ENCODE data around the gene NOXRED1. TPM values are rescaled to one million over a fixed set of nuclear protein-coding genes. Genes with fewer than 3 reads are reported as not detected.

Gene NOXRED1
- total RNA-seq, 4 donors from 2014 or later: 0.38 to 0.47 (median 0.40) TPM; not detected in 1

- H3K9me3 ChIP-seq: no peaks in the 10 kb centered on the region
- TF ChIP-seq EP300 (IDR thresholded peaks at IDR 0.05): no peak
- no peak for TF ChIP-seq POLR2AphosphoS5 (IDR thresholded peaks at IDR 0.05)
- TF ChIP-seq POLR2A (IDR thresholded peaks at IDR 0.05): no peak
- TF ChIP-seq CTCF (IDR thresholded peaks at IDR 0.05): no peak
- 64% methylated on average over 3 of the region's 3 CpGs for WGBS
Observed at GRCh38 chr14:77409131-77409533, 14.2 kb downstream of the NOXRED1 start.

GRCh38 chr14:77407158-77407557 lies 16.2 kb downstream of the NOXRED1 start:
- Histone ChIP-seq H3K36me3 (no peaks in the 10 kb centered on the region), H3K4me1 (no peaks in the 10 kb centered on the region)
- 76% methylated on average over 2 of the region's 2 CpGs for WGBS

More at GRCh38 chr14:77409131-77409533, 14.2 kb downstream of the NOXRED1 start:
- Histone ChIP-seq H3K4me3 (no peak overlapping the region), H3K4me1 (no peaks in the 10 kb centered on the region), H3K27me3 (no peaks in the 10 kb centered on the region), H3K27ac (no peak overlapping the region), H3K36me3 (no peaks in the 10 kb centered on the region)
- no peak for DNase-seq (ENCODE audit: low spot score in 2 of 2)

GRCh38 chr14:77406718-77407117 lies 16.6 kb downstream of the NOXRED1 start:
- no peak for DNase-seq (ENCODE audit: low spot score in 2 of 2)
- Histone ChIP-seq H3K4me3 (no peak overlapping the region), H3K27ac (no peak overlapping the region), H3K27me3 (no peaks in the 10 kb centered on the region), H3K9me3 (no peaks in the 10 kb centered on the region), H3K36me3 (no peaks in the 10 kb centered on the region), H3K4me1 (no peaks in the 10 kb centered on the region)
- 74% methylated on average over 6 of the region's 6 CpGs for WGBS
- no peak for TF ChIP-seq POLR2A (IDR thresholded peaks at IDR 0.05)
- no peak for TF ChIP-seq CTCF (IDR thresholded peaks at IDR 0.05)
- TF ChIP-seq EP300 (IDR thresholded peaks at IDR 0.05): no peak
- TF ChIP-seq POLR2AphosphoS5 (IDR thresholded peaks at IDR 0.05): no peak

More at GRCh38 chr14:77407158-77407557, 16.2 kb downstream of the NOXRED1 start:
- H3K9me3 ChIP-seq: no peaks in the 10 kb centered on the region
- no peaks in the 10 kb centered on the region for H3K27me3 ChIP-seq
- TF ChIP-seq POLR2AphosphoS5 (IDR thresholded peaks at IDR 0.05) (no peak), CTCF (IDR thresholded peaks at IDR 0.05) (no peak), EP300 (IDR thresholded peaks at IDR 0.05) (no peak), POLR2A (IDR thresholded peaks at IDR 0.05) (no peak)
- no peak overlapping the region for H3K4me3 ChIP-seq
- H3K27ac ChIP-seq: no peak overlapping the region
- DNase-seq (ENCODE audit: low spot score in 2 of 2): no peak

- no peak for DNase-seq (ENCODE audit: low spot score in 2 of 2)
- 77% methylated on average over 3 of the region's 3 CpGs for WGBS
- Histone ChIP-seq H3K27ac (no peak overlapping the region), H3K27me3 (no peaks in the 10 kb centered on the region), H3K4me3 (no peak overlapping the region), H3K4me1 (no peaks in the 10 kb centered on the region), H3K36me3 (no peaks in the 10 kb centered on the region), H3K9me3 (no peaks in the 10 kb centered on the region)
- no peak for TF ChIP-seq POLR2AphosphoS5 (IDR thresholded peaks at IDR 0.05)
- TF ChIP-seq CTCF (IDR thresholded peaks at IDR 0.05): no peak
- no peak for TF ChIP-seq EP300 (IDR thresholded peaks at IDR 0.05)
- TF ChIP-seq POLR2A (IDR thresholded peaks at IDR 0.05): no peak
Observed at GRCh38 chr14:77406086-77406485, 17.2 kb downstream of the NOXRED1 start.

GRCh38 chr14:77403768-77404167 lies 19.6 kb downstream of the NOXRED1 start:
- no peak for DNase-seq (ENCODE audit: low spot score in 2 of 2)
- H3K27me3 ChIP-seq: no peaks in the 10 kb centered on the region
- TF ChIP-seq EP300 (IDR thresholded peaks at IDR 0.05) (no peak), CTCF (IDR thresholded peaks at IDR 0.05) (no peak), POLR2AphosphoS5 (IDR thresholded peaks at IDR 0.05) (no peak), POLR2A (IDR thresholded peaks at IDR 0.05) (no peak)
- no peaks in the 10 kb centered on the region for H3K9me3 ChIP-seq
- no peak overlapping the region for H3K4me3 ChIP-seq
- H3K27ac ChIP-seq: no peak overlapping the region
- no peaks in the 10 kb centered on the region for H3K4me1 ChIP-seq
- WGBS: 87% methylated on average over 3 of the region's 3 CpGs
- H3K36me3 ChIP-seq: no peaks in the 10 kb centered on the region

Data from suprapubic skin (tissue), 4 donors.